Vagina (tissue), 2 donors: Measurements from ENCODE around the gene PDE11A. TPM values are rescaled to one million over a fixed set of nuclear protein-coding genes. Genes with fewer than 3 reads are reported as not detected.

Experiments
- DNase-seq, 2 donors: peaks; one replicate each; pipeline ENCODE4 v3.0.0-alpha.2; 2017; ENCODE audit errors: extremely low spot score in 2 of 2
- H3K27ac ChIP-seq: fragments of 200-600 bp; sonication (generic); one replicate; pipeline ENCODE4 v1.5.1; 2019
- H3K27me3 ChIP-seq: fragments of 200-600 bp; sonication (generic); one replicate; pipeline ENCODE4 v1.5.1; 2019
- H3K36me3 ChIP-seq, 2 donors: fragments of 200-600 bp; sonication (generic); one replicate each; pipeline ENCODE4 v1.5.1; 2017 to 2019
- H3K4me1 ChIP-seq: fragments of 200-600 bp; sonication (generic); one replicate; pipeline ENCODE4 v1.5.1; 2019
- H3K4me3 ChIP-seq, 2 donors: fragments of 200-600 bp; sonication (generic); 1 replicate in 1 of 2; 2 replicates in 1 of 2; pipeline ENCODE4 v1.5.1; 2016 to 2019
- H3K9me3 ChIP-seq: fragments of 200-600 bp; sonication (generic); one replicate; pipeline ENCODE4 v1.5.1; 2019
- CTCF ChIP-seq, 3 experiments: fragments of 450-650 bp in 2 of 3; fragments of 200-600 bp in 1 of 3; sonication (generic) in 1 of 3; IDR thresholded peaks; one replicate each; pipeline ENCODE4 v1.5.1; 2017 to 2019; ENCODE audit warnings: antibody characterized with exemption in 3 of 3, mild to moderate bottlenecking in 2 of 3, moderate library complexity in 2 of 3
- POLR2A ChIP-seq, 2 donors: fragments of 450-650 bp; IDR thresholded peaks; one replicate each; pipeline ENCODE4 v1.6.1; 2017; ENCODE audit warnings: antibody characterized with exemption in 2 of 2, mild to moderate bottlenecking in 2 of 2, moderate library complexity in 2 of 2
- POLR2AphosphoS5 ChIP-seq, 2 donors: sonication (generic); formaldehyde crosslinking; IDR thresholded peaks; one replicate each; pipeline ENCODE4 v1.9.0; 2017; ENCODE audit warnings: antibody characterized with exemption in 2 of 2, mild to moderate bottlenecking in 2 of 2, low read depth in 1 of 2; ENCODE audit not compliant: insufficient read depth in 1 of 2
- intact Hi-C: fragments of 100-400 bp; cut with DNase I; formaldehyde crosslinking; loops from one replicate; pipeline ENCODE4 v1.15.1; 2023
- total RNA-seq: library from RNA; depleted of rRNA; stranded (reverse); fragments of >200 nt; gene quantifications from one replicate; pipeline ENCODE4 v1.2.3, GENCODE V29; 2016

Gene PDE11A
- total RNA-seq, 1 donor from 2014 or later, result 0.25 TPM

GRCh38 chr2:177660742-177661141 lies 411.8 kb downstream of the PDE11A start:
- no peaks in the 10 kb centered on the region for H3K27me3 ChIP-seq
- no peak overlapping the region for H3K4me3 ChIP-seq
- no peak for DNase-seq
- no peak overlapping the region for H3K27ac ChIP-seq
- intact Hi-C loops, result no loop called here
- H3K9me3 ChIP-seq, result no peaks in the 10 kb centered on the region
- H3K4me1 ChIP-seq, result no peaks in the 10 kb centered on the region
- H3K36me3 ChIP-seq, result no peaks in the 10 kb centered on the region
- TF ChIP-seq POLR2AphosphoS5 (IDR thresholded peaks at IDR 0.05; ENCODE audit: insufficient read depth in 1 of 2, low read depth in 1 of 2) (no peak), POLR2A (IDR thresholded peaks at IDR 0.05) (no peak), CTCF (IDR thresholded peaks at IDR 0.05) (no peak)

DNA sequence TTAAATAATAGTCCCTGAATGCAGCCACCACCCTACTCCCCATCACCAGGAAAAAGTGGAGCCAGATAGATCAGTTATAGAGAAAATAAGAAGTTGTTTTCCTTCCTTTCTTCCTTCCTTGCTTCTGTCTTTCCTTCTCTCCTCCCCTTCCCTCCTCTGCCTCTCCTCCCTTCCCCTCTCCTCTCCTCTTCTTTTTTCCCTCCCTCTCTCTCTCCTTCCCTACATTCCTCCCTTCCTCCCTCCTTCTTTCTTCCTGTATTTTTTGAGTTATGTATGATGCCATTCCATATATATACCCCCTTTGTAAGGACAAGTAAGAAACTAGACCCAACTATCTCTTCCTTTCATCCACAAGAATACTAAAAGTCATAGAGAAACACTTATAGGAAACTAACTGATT lies 414.3 kb downstream of the PDE11A start:
- DNase-seq, result no peak
- H3K27ac ChIP-seq, result no peak overlapping the region
- H3K27me3 ChIP-seq, result no peaks in the 10 kb centered on the region
- no peaks in the 10 kb centered on the region for H3K4me1 ChIP-seq
- intact Hi-C loops, result no loop called here
- no peaks in the 10 kb centered on the region for H3K36me3 ChIP-seq
- TF ChIP-seq CTCF (IDR thresholded peaks at IDR 0.05) (no peak), POLR2AphosphoS5 (IDR thresholded peaks at IDR 0.05; ENCODE audit: insufficient read depth in 1 of 2, low read depth in 1 of 2) (no peak), POLR2A (IDR thresholded peaks at IDR 0.05) (no peak)
- no peaks in the 10 kb centered on the region for H3K9me3 ChIP-seq
- no peak overlapping the region for H3K4me3 ChIP-seq

GRCh38 chr2:177651833-177652232 lies 420.7 kb downstream of the PDE11A start:
- no peaks in the 10 kb centered on the region for H3K4me1 ChIP-seq
- H3K9me3 ChIP-seq, result no peaks in the 10 kb centered on the region
- TF ChIP-seq POLR2A (IDR thresholded peaks at IDR 0.05) (no peak), POLR2AphosphoS5 (IDR thresholded peaks at IDR 0.05; ENCODE audit: insufficient read depth in 1 of 2, low read depth in 1 of 2) (no peak), CTCF (IDR thresholded peaks at IDR 0.05) (no peak)

GRCh38 chr2:177649568-177650518 lies 422.7 kb downstream of the PDE11A start:
- TF ChIP-seq POLR2A (IDR thresholded peaks at IDR 0.05) (no peak), CTCF (IDR thresholded peaks at IDR 0.05) (no peak), POLR2AphosphoS5 (IDR thresholded peaks at IDR 0.05; ENCODE audit: insufficient read depth in 1 of 2, low read depth in 1 of 2) (no peak)
- H3K9me3 ChIP-seq, result no peaks in the 10 kb centered on the region
- no peak for DNase-seq
- no peaks in the 10 kb centered on the region for H3K36me3 ChIP-seq
- no peaks in the 10 kb centered on the region for H3K27me3 ChIP-seq
- H3K27ac ChIP-seq, result no peak overlapping the region
- intact Hi-C loops, result no loop called here
- no peaks in the 10 kb centered on the region for H3K4me1 ChIP-seq
- no peak overlapping the region for H3K4me3 ChIP-seq

More at GRCh38 chr2:177651833-177652232, 420.7 kb downstream of the PDE11A start:
- H3K4me3 ChIP-seq, result no peak overlapping the region
- intact Hi-C loops, result no loop called here
- no peaks in the 10 kb centered on the region for H3K27me3 ChIP-seq
- no peak overlapping the region for H3K27ac ChIP-seq
- DNase-seq, result no peak
- no peaks in the 10 kb centered on the region for H3K36me3 ChIP-seq

DNA sequence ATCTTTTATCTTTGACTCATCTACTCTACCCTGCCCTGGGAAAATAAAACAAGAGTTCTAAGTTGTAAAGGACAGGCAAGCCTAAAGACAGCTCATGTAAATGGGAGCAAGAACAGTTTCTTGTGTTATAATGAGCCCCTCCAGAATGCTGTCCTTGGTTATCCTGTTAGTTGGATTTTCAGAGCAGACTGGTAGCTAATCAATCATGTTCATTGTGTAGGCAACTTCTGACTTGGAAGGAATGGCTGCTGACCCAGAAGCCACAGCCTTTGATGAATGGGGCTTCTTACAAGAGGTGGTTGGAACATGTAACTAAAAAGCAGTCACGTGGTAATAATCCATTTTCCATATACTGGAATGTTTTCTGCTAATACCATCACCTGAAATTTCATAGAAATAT lies 425.8 kb downstream of the PDE11A start:
- H3K4me3 ChIP-seq, result no peak overlapping the region
- no peaks in the 10 kb centered on the region for H3K9me3 ChIP-seq
- DNase-seq, result no peak
- H3K27me3 ChIP-seq, result no peaks in the 10 kb centered on the region
- intact Hi-C loops, result no loop called here
- H3K27ac ChIP-seq, result no peak overlapping the region
- TF ChIP-seq CTCF (IDR thresholded peaks at IDR 0.05), result no peak
- TF ChIP-seq POLR2A (IDR thresholded peaks at IDR 0.05), result no peak
- TF ChIP-seq POLR2AphosphoS5 (IDR thresholded peaks at IDR 0.05; ENCODE audit: insufficient read depth in 1 of 2, low read depth in 1 of 2), result no peak
- no peaks in the 10 kb centered on the region for H3K36me3 ChIP-seq
- H3K4me1 ChIP-seq, result no peaks in the 10 kb centered on the region
